ENCODE measurements around the gene CLDN8. TPM values are rescaled to one million over a fixed set of nuclear protein-coding genes. Genes with fewer than 3 reads are reported as not detected.

The CLDN8 gene
- total and polyA plus RNA-seq, 10 of the 15 experiments (the other 5 are each of a cell fraction or from before 2014, with no cell fraction given) = not detected

GRCh38 chr21:30189773-30190172 is 26.1 kb downstream of the CLDN8 start:
- ATAC-seq = no peak
- SMC1A ChIA-PET (ENCODE audit: uncharacterized antibody, unreplicated experiment) = no interaction called here
- no peak overlapping the region for H3K4me3 ChIP-seq
- CTCF ChIA-PET = no interaction called here
- 0% methylated on average over 3 of the region's 3 CpGs for WGBS (ENCODE audit: insufficient coverage, insufficient replicate concordance, low lambda C conversion rate, missing lambda C conversion rate)
- no peak for DNase-seq (ENCODE audit: low read depth, low spot score)
- RAD21 ChIA-PET (ENCODE audit: unreplicated experiment) = no interaction called here
- TF ChIP-seq HDAC6 (IDR thresholded peaks at IDR 0.05; ENCODE audit: unreplicated experiment) (no peak), ZNF217 (IDR thresholded peaks at IDR 0.05) (no peak), SMC3 (IDR thresholded peaks at IDR 0.05; ENCODE audit: borderline replicate concordance, low read length) (no peak), BMI1 (IDR thresholded peaks at IDR 0.05; ENCODE audit: borderline replicate concordance) (no peak), FOS (IDR thresholded peaks at IDR 0.05; ENCODE audit: borderline replicate concordance, extremely low read depth, insufficient read length) (no peak), NFYB (IDR thresholded peaks at IDR 0.05; ENCODE audit: insufficient read depth, low read depth, low read length) (no peak), CBFB (IDR thresholded peaks at IDR 0.05; ENCODE audit: low read depth) (no peak), USF2 (IDR thresholded peaks at IDR 0.05; ENCODE audit: borderline replicate concordance, low read depth, low read length) (no peak), NR2C1 (IDR thresholded peaks at IDR 0.05) (no peak), ATF7 (IDR thresholded peaks at IDR 0.05; ENCODE audit: low read depth) (no peak), HDGF (IDR thresholded peaks at IDR 0.05) (no peak), NR2C2 (IDR thresholded peaks at IDR 0.05; ENCODE audit: borderline replicate concordance, control insufficient read depth, insufficient read length, low read depth) (no peak)
- no peak overlapping the region for H3K4me2 ChIP-seq (ENCODE audit: control insufficient read depth, insufficient read depth)
- in situ Hi-C loops (cut with MboI) (no loop called here), intact Hi-C loops (cut with micrococcal nuclease; ENCODE audit: unreplicated experiment) (loop anchor here (5.0 kb wide), 1 partner anchor 142 kb away; no protein-coding TSS in a partner anchor)
- no peaks in the 10 kb centered on the region for H3K27me3 ChIP-seq (replicated peaks in 1 of 2; ENCODE audit: control insufficient read depth in 2 of 2, insufficient read depth in 2 of 2, low read length in 1 of 2)
- BruUV-seq (replicated peaks) = no TSS peak
- no peak overlapping the region for H2AFZ ChIP-seq (ENCODE audit: control insufficient read depth, low read depth, low read length)
- H3K27ac ChIP-seq (ENCODE audit: control insufficient read depth, insufficient read depth) = no peak overlapping the region
- H3K4me1 ChIP-seq (ENCODE audit: control insufficient read depth, insufficient read depth, low read length) = no peaks in the 10 kb centered on the region
- FAIRE-seq = no peak
- H3K9me3 ChIP-seq (replicated peaks; ENCODE audit: control insufficient read depth, insufficient read depth, low read length) = no peaks in the 10 kb centered on the region
- H3K36me3 ChIP-seq (ENCODE audit: control insufficient read depth in 2 of 2, insufficient read depth in 2 of 2, low read length in 1 of 2) = no peaks in the 10 kb centered on the region
- H3K79me2 ChIP-seq (ENCODE audit: control insufficient read depth, insufficient read depth, low read length) = no peaks in the 10 kb centered on the region
- H4K20me1 ChIP-seq (ENCODE audit: control insufficient read depth, insufficient read depth) = no peaks in the 10 kb centered on the region
- H3K9ac ChIP-seq (ENCODE audit: control insufficient read depth, insufficient read depth, low read length) = no peak overlapping the region
- POLR2A ChIA-PET = no interaction called here
